Measurements from ENCODE around the gene SLC6A7.

Gene SLC6A7

GRCh38 chr5:150189728-150190502 is at the start of gene SLC6A7:
TSS of gene SLC6A7 (plus strand) at chr5:150190062. CDS start at chr5:150190328, 266 bp downstream.
- DNase-seq = no peak

- no peak for DNase-seq
Measured at GRCh38 chr5:150140830-150141229, 49.0 kb upstream of the SLC6A7 start.

- DNase-seq = no peak
Measured at GRCh38 chr5:150141544-150142184, 48.2 kb upstream of the SLC6A7 start.

GRCh38 chr5:150142185-150142958 is 47.5 kb upstream of the SLC6A7 start:
- no peak for DNase-seq

- DNase-seq = peak; percentile 82
Measured at GRCh38 chr5:150142959-150143349, 46.9 kb upstream of the SLC6A7 start.

- no peak for DNase-seq
Measured at GRCh38 chr5:150143350-150144245, 46.3 kb upstream of the SLC6A7 start.

- DNase-seq = no peak
Measured at GRCh38 chr5:150144246-150144801, 45.5 kb upstream of the SLC6A7 start.

GRCh38 chr5:150144879-150145278 is 45.0 kb upstream of the SLC6A7 start:
- no peak for DNase-seq

GRCh38 chr5:150146235-150146634 is 43.6 kb upstream of the SLC6A7 start:
- no peak for DNase-seq

- no peak for DNase-seq
Measured at GRCh38 chr5:150146862-150147601, 42.8 kb upstream of the SLC6A7 start.

GRCh38 chr5:150147670-150148069 is 42.2 kb upstream of the SLC6A7 start:
- no peak for DNase-seq

- DNase-seq = no peak
Measured at GRCh38 chr5:150148117-150148927, 41.5 kb upstream of the SLC6A7 start.

- no peak for DNase-seq
Measured at GRCh38 chr5:150149618-150150017, 40.2 kb upstream of the SLC6A7 start.

GRCh38 chr5:150152636-150153462 is 37.0 kb upstream of the SLC6A7 start:
- DNase-seq = no peak

- DNase-seq = no peak
Measured at GRCh38 chr5:150153483-150153882, 36.4 kb upstream of the SLC6A7 start.

- no peak for DNase-seq
Measured at GRCh38 chr5:150153957-150154617, 35.8 kb upstream of the SLC6A7 start.

GRCh38 chr5:150154618-150155128 is 35.2 kb upstream of the SLC6A7 start:
- no peak for DNase-seq

- no peak for DNase-seq
Measured at GRCh38 chr5:150155258-150156026, 34.4 kb upstream of the SLC6A7 start, which contains the start of gene PDGFRB. TSS of gene PDGFRB (minus strand) at chr5:150155845. CDS start at chr5:150137047, 18,798 bp downstream.

All from inflammatory macrophage treated with lipopolysaccharide for 4 hours (primary cell).